ENCODE results near the gene ABCA3. TPM values are rescaled to one million over a fixed set of nuclear protein-coding genes. Genes with fewer than 3 reads are reported as not detected.

The ABCA3 gene
- total RNA-seq, 2 donors from 2014 or later, result 3.3 to 3.5 TPM

- Histone ChIP-seq H3K9ac (ENCODE audit: extremely low read depth, low read length, poor library complexity, severe bottlenecking) (no peak overlapping the region), H3K4me1 (ENCODE audit: control insufficient read depth, insufficient read depth, low read length) (no peaks in the 10 kb centered on the region), H3K9me3 (ENCODE audit: control insufficient read depth, low read length) (no peaks in the 10 kb centered on the region), H3K27ac (ENCODE audit: low read depth, low read length) (no peak overlapping the region), H3K4me3 (ENCODE audit: low read length) (no peak overlapping the region), H3K36me3 (ENCODE audit: control insufficient read depth, insufficient read depth, low read length) (no peaks in the 10 kb centered on the region), H3K27me3 (ENCODE audit: control insufficient read depth, insufficient read depth, low read length, poor library complexity, severe bottlenecking) (no peaks in the 10 kb centered on the region)
- Mint-ChIP-seq H3K4me1 (no peaks in the 10 kb centered on the region), H3K27me3 (ENCODE audit: insufficient read depth) (peaks cover 3% of the 10 kb centered on the region), H3K4me3 (no peak overlapping the region), H3K27ac (no peak overlapping the region), H3K9me3 (peaks cover 6% of the 10 kb centered on the region), H3K36me3 (ENCODE audit: low read depth) (no peaks in the 10 kb centered on the region)
- DNase-seq, result no peak
- TF ChIP-seq CTCF (conservative IDR thresholded peaks at IDR 0.05), result no peak
- WGBS, 2 experiments (ENCODE audit: insufficient coverage in 1 of 2, insufficient read length in 1 of 2), result 78% methylated on average over 1 of the region's 1 CpG; no CpG with 5 or more reads in 1 of the 2 experiments
These were observed 43.0 kb upstream of the ABCA3 start for GRCh38 chr16:2383501-2383900.

GRCh38 chr16:2374644-2375043 is 34.1 kb upstream of the ABCA3 start:
- no peaks in the 10 kb centered on the region for H3K9me3 Mint-ChIP-seq
- no peak overlapping the region for H3K4me3 Mint-ChIP-seq

GRCh38 chr16:2373176-2373575 is 32.6 kb upstream of the ABCA3 start:
- peaks cover 7% of the 10 kb centered on the region for H3K27me3 Mint-ChIP-seq (ENCODE audit: insufficient read depth)
- no peaks in the 10 kb centered on the region for H3K36me3 Mint-ChIP-seq (ENCODE audit: low read depth)
- no peaks in the 10 kb centered on the region for H3K9me3 ChIP-seq (ENCODE audit: control insufficient read depth, low read length)
- H3K9me3 Mint-ChIP-seq, result no peaks in the 10 kb centered on the region
- 91 to 100% methylated on average over 3 to 4 of the region's 4 CpGs for WGBS, 2 experiments (ENCODE audit: insufficient coverage in 1 of 2, insufficient read length in 1 of 2)
- H3K4me1 ChIP-seq (ENCODE audit: control insufficient read depth, insufficient read depth, low read length), result no peaks in the 10 kb centered on the region
- H3K4me1 Mint-ChIP-seq, result no peaks in the 10 kb centered on the region
- peaks cover 12% of the 10 kb centered on the region for H3K27me3 ChIP-seq (ENCODE audit: control insufficient read depth, insufficient read depth, low read length, poor library complexity, severe bottlenecking)
- no peaks in the 10 kb centered on the region for H3K36me3 ChIP-seq (ENCODE audit: control insufficient read depth, insufficient read depth, low read length)
- TF ChIP-seq CTCF (conservative IDR thresholded peaks at IDR 0.05), result no peak
- DNase-seq, result no peak
- no peak overlapping the region for H3K9ac ChIP-seq (ENCODE audit: extremely low read depth, low read length, poor library complexity, severe bottlenecking)
- H3K4me3 Mint-ChIP-seq, result no peak overlapping the region
- no peak overlapping the region for H3K4me3 ChIP-seq (ENCODE audit: low read length)
- H3K27ac Mint-ChIP-seq, result no peak overlapping the region
- no peak overlapping the region for H3K27ac ChIP-seq (ENCODE audit: low read depth, low read length)

More at GRCh38 chr16:2374644-2375043, 34.1 kb upstream of the ABCA3 start:
- no peaks in the 10 kb centered on the region for H3K4me1 Mint-ChIP-seq
- no peak for DNase-seq
- no peak for TF ChIP-seq CTCF (conservative IDR thresholded peaks at IDR 0.05)
- H3K27ac ChIP-seq (ENCODE audit: low read depth, low read length), result no peak overlapping the region
- H3K27ac Mint-ChIP-seq, result no peak overlapping the region
- no peak overlapping the region for H3K9ac ChIP-seq (ENCODE audit: extremely low read depth, low read length, poor library complexity, severe bottlenecking)
- H3K9me3 ChIP-seq (ENCODE audit: control insufficient read depth, low read length), result no peaks in the 10 kb centered on the region
- peaks cover 7% of the 10 kb centered on the region for H3K27me3 Mint-ChIP-seq (ENCODE audit: insufficient read depth)
- no peaks in the 10 kb centered on the region for H3K4me1 ChIP-seq (ENCODE audit: control insufficient read depth, insufficient read depth, low read length)
- no peaks in the 10 kb centered on the region for H3K36me3 ChIP-seq (ENCODE audit: control insufficient read depth, insufficient read depth, low read length)
- H3K36me3 Mint-ChIP-seq (ENCODE audit: low read depth), result no peaks in the 10 kb centered on the region
- no peak overlapping the region for H3K4me3 ChIP-seq (ENCODE audit: low read length)
- WGBS, 2 experiments (ENCODE audit: insufficient coverage in 1 of 2, insufficient read length in 1 of 2), result no CpG with 5 or more reads among the region's 3 CpGs
- H3K27me3 ChIP-seq (ENCODE audit: control insufficient read depth, insufficient read depth, low read length, poor library complexity, severe bottlenecking), result peaks cover 12% of the 10 kb centered on the region
